Loucy (cell line): Measurements from ENCODE around the gene SUPT5H.

Source experiments
- H2AFZ ChIP-seq: fragments of 200-600 bp; sonication (generic); 2 replicates; pipeline ENCODE4 v1.6.0; 2016; ENCODE audit warnings: antibody characterized with exemption, mild to moderate bottlenecking, low read length, moderate library complexity
- H3F3A ChIP-seq: fragments of 200-600 bp; 2 replicates; pipeline ENCODE4 v1.6.0; 2016; ENCODE audit warnings: antibody characterized with exemption, low read depth, mild to moderate bottlenecking
- H3K27me3 ChIP-seq: fragments of 200-600 bp; sonication (generic); 2 replicates; pipeline ENCODE4 v1.6.1; 2014; ENCODE audit warnings: low read length, mild to moderate bottlenecking; ENCODE audit not compliant: insufficient read depth, poor library complexity, severe bottlenecking
- H3K36me3 ChIP-seq: fragments of 200-600 bp; sonication (generic); 2 replicates; pipeline ENCODE4 v1.6.1; 2016; ENCODE audit warnings: low read length; ENCODE audit not compliant: insufficient read depth
- H3K4me1 ChIP-seq: fragments of 200-600 bp; sonication (generic); 2 replicates; pipeline ENCODE4 v1.5.1; 2014; ENCODE audit warnings: low read length, mild to moderate bottlenecking; ENCODE audit not compliant: insufficient read depth, poor library complexity, severe bottlenecking
- H3K4me2 ChIP-seq: fragments of 200-600 bp; sonication (generic); 2 replicates; pipeline ENCODE4 v1.6.0; 2014; ENCODE audit warnings: antibody characterized with exemption, low read length, low read depth, mild to moderate bottlenecking; ENCODE audit not compliant: poor library complexity, severe bottlenecking
- H3K4me3 ChIP-seq: fragments of 200-600 bp; sonication (generic); 2 replicates; pipeline ENCODE4 v1.5.1; 2014; ENCODE audit warnings: low read length, mild to moderate bottlenecking, mixed read lengths; ENCODE audit not compliant: poor library complexity, severe bottlenecking
- H3K79me2 ChIP-seq: fragments of 200-600 bp; sonication (generic); 2 replicates; pipeline ENCODE4 v1.6.1; 2014; ENCODE audit warnings: low read length; ENCODE audit not compliant: insufficient read depth
- H3K9ac ChIP-seq: fragments of 200-600 bp; sonication (generic); 2 replicates; pipeline ENCODE4 v1.6.0; 2014; ENCODE audit warnings: mild to moderate bottlenecking, low read depth, low read length, moderate library complexity; ENCODE audit not compliant: poor library complexity, severe bottlenecking
- H3K9me2 ChIP-seq: fragments of 200-600 bp; sonication (generic); replicated peaks from 2 replicates; pipeline ENCODE4 v1.6.1; 2016; ENCODE audit warnings: low read depth, low read length, mixed read lengths
- H3K9me3 ChIP-seq: fragments of 200-600 bp; sonication (generic); 2 replicates; pipeline ENCODE4 v1.6.1; 2014; ENCODE audit warnings: mild to moderate bottlenecking, antibody characterized with exemption, low read length, low read depth; ENCODE audit not compliant: insufficient read depth
- H4K20me1 ChIP-seq: fragments of 200-600 bp; sonication (generic); 2 replicates; pipeline ENCODE4 v1.6.0; 2014; ENCODE audit warnings: antibody characterized with exemption, low read length, mild to moderate bottlenecking; ENCODE audit not compliant: insufficient read depth, poor library complexity, severe bottlenecking
- CTCF ChIP-seq: fragments of 200-600 bp; sonication (generic); conservative IDR thresholded peaks from 2 replicates; pipeline ENCODE4 v1.5.1; 2014; ENCODE audit warnings: mild to moderate bottlenecking, antibody characterized with exemption, low read length
- EZH2phosphoT487 ChIP-seq: fragments of 200-600 bp; IDR thresholded peaks from 2 replicates; pipeline ENCODE4 v1.6.1; 2018; ENCODE audit warnings: antibody characterized with exemption, mild to moderate bottlenecking, moderate library complexity, borderline replicate concordance

Gene SUPT5H

GRCh38 chr19:39480337-39481228 lies 35.2 kb downstream of the SUPT5H start, which contains the start of gene TIMM50:
TSS of gene TIMM50 (plus strand) at chr19:39480838. CDS start at chr19:39480854, 16 bp downstream.
- H3K4me1 ChIP-seq: no peaks in the 10 kb centered on the region
- H2AFZ ChIP-seq: peak within 1 kb of the TSS; percentile 80
- no peaks in the 10 kb centered on the region for H3K9me3 ChIP-seq
- no peaks in the 10 kb centered on the region for H3K27me3 ChIP-seq
- H3F3A ChIP-seq: no peaks in the 10 kb centered on the region
- H3K4me2 ChIP-seq: peak within 1 kb of the TSS; percentile 99
- peaks cover 13% of the 10 kb centered on the region; the same call in 1 of the 2 replicates for H3K36me3 ChIP-seq
- H3K79me2 ChIP-seq: peaks cover 21% of the 10 kb centered on the region
- no peaks in the 10 kb centered on the region for H3K9me2 ChIP-seq
- peak within 1 kb of the TSS; percentile 92 for H3K9ac ChIP-seq
- peak within 1 kb of the TSS; percentile 92 for H3K4me3 ChIP-seq
- TF ChIP-seq EZH2phosphoT487: no peak
- no peak for TF ChIP-seq CTCF
- peaks cover 11% of the 10 kb centered on the region for H4K20me1 ChIP-seq

- Histone ChIP-seq H3K4me1 (no peaks in the 10 kb centered on the region), H4K20me1 (peaks cover 11% of the 10 kb centered on the region), H3K4me3 (peak overlapping the region; percentile 92), H3K36me3 (peaks cover 12% of the 10 kb centered on the region; the same call in 1 of the 2 replicates), H3K9me2 (no peaks in the 10 kb centered on the region), H3K27me3 (no peaks in the 10 kb centered on the region), H3K79me2 (peaks cover 21% of the 10 kb centered on the region), H2AFZ (peak overlapping the region; percentile 80; the same call in 1 of the 2 replicates), H3K9me3 (no peaks in the 10 kb centered on the region), H3F3A (no peaks in the 10 kb centered on the region), H3K9ac (peak overlapping the region; percentile 92), H3K4me2 (peak overlapping the region; percentile 99)
- no peak for TF ChIP-seq CTCF
- TF ChIP-seq EZH2phosphoT487: no peak
Measured at GRCh38 chr19:39481229-39481545, 35.8 kb downstream of the SUPT5H start.

- Histone ChIP-seq H3K36me3 (peaks cover 12% of the 10 kb centered on the region; the same call in 1 of the 2 replicates), H3K9me3 (no peaks in the 10 kb centered on the region)
- TF ChIP-seq CTCF (no peak), EZH2phosphoT487 (no peak)
Measured at GRCh38 chr19:39481676-39482075, 36.3 kb downstream of the SUPT5H start.

More at GRCh38 chr19:39481676-39482075, 36.3 kb downstream of the SUPT5H start:
- H4K20me1 ChIP-seq: peaks cover 11% of the 10 kb centered on the region
- H3K27me3 ChIP-seq: no peaks in the 10 kb centered on the region
- peak overlapping the region; percentile 92 for H3K9ac ChIP-seq
- no peaks in the 10 kb centered on the region for H3K9me2 ChIP-seq
- no peaks in the 10 kb centered on the region for H3K4me1 ChIP-seq
- peak overlapping the region; percentile 92 for H3K4me3 ChIP-seq
- no peaks in the 10 kb centered on the region for H3F3A ChIP-seq
- H3K4me2 ChIP-seq: peak overlapping the region; percentile 99
- H2AFZ ChIP-seq: no peak overlapping the region
- H3K79me2 ChIP-seq: peaks cover 21% of the 10 kb centered on the region
